Hematopoietic multipotent progenitor cell treated with erythropoietin and hydrocortisone succinate and interleukin-3 and kit ligand, for 15 days (in vitro differentiated cells): ENCODE results near the gene NFIA.

Experiments
- DNase-seq: peaks from one replicate; pipeline ENCODE4 v3.0.0-alpha.2; 2015; ENCODE audit warnings: low spot score

Gene NFIA

DNA sequence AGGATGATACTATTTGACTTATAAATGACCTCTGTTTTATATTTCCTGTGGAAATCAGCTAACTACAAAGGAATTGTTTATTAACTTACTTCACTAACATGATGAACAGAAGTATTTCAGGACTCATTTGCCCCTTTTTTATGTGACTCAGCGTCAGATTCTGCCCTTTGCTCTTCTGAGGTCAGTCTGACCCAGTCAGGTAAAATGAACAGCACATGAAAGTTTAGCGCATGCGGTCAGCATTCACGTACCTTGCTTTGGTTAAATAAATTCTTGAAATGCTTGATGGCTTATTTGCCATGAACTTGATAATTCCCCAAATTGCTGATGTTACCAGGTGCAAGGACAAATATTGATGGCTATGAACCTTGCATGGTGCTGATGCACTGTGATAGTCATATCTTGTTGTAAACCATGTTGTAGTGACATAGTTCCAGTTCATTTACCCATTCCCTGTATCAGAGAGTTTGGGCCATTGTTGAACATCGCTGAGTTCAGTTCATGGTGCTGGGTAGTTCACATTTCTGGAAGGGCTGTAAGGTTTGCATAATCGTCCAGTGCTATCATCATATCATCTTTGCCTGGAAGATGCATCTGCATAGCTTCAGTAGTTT lies 133.4 kb downstream of the NFIA start:
- DNase-seq, result no peak

DNA sequence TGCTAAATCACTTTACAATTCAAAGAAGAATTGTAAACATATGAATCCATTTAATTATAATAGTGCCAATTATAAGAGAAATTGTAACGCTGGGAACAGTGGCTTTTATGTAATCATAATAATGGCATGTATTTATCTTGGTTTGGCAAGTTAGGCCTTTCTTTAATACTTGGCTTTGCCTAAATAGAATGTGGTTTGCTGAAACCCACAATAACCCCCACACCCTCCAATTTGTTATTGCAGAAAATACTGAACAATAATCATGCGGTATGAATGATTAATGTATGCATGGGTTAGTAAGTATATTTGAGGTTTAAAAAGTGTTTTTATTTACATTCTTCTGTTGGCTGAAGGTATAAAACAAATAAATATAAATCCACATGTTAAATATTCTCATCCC lies 138.2 kb downstream of the NFIA start:
- no peak for DNase-seq

DNA sequence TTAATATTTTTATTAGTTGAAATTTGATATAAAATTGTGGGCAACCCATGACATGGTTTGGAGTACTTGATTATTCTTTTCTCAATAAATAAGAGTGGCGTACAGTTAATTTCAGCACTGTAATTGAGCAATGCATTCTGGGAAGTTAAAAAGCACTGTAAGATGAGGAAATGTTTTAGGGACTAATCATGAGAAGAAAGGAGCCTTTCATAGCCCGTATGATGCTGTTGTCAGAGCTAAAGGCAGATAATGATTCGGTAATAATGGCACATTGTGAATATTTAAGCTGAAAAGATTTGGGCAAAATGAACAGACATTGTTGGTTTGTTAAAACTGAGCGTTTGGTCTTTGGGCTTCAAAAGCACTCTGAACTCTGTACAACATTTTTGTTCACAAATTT lies 139.3 kb downstream of the NFIA start:
- DNase-seq, result no peak

DNA sequence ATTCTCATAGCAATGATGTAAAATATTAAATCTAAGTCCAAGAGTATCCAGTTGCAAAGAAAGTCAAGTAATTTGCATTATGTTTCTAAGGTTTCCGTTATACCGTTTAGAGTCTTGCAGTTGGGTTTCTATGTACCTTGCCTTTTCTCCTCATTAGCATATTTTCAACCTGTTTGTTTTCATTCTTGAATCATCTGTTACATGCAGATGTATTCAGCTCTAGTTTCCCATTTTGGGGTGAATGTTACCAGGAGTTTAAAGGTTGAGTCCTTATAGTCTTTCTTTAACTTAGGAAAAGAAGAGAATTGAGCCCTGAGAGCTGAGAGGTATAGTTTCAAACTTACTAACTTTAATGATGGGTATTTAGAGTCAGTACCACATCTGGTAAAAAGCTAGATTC lies 139.9 kb downstream of the NFIA start:
- DNase-seq, result no peak

DNA sequence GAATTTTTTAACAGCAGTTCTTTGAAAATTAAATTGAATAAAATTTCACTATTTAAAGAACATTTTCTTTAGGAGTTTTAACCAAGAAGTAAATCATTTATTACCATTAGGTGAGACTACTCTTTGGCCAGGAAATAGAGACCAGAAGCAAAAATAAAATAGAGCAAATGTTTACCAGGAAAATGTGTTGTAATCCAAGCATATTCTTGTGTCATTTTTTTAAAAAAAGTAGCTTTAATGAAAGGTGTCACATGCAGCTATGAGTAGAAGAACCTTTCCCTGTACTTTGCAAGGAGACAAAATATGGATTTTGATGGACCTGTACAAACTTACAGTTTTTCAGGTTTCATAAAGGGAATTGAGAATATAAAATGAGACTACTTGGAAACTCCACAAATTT lies 140.8 kb downstream of the NFIA start:
- no peak for DNase-seq

DNA sequence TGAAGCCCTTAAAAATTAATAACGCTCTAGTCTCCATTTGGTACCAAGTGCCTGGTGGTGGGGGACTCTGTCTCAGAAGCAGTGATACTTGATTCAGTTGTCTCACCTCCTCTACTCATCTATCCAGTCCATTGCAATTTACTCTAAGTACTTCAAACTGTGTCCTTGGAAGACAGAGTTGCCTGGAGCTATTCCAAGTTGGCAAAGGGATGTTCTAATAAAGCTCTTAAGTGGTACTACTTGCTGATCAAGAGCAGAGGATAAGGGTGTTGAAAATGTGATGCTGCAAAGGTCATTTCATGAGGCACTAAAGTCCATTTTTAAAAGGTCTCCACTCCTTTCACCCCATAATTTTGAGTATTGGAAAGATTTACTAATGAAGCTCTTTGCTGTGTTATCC lies 142.2 kb downstream of the NFIA start:
- DNase-seq, result no peak

DNA sequence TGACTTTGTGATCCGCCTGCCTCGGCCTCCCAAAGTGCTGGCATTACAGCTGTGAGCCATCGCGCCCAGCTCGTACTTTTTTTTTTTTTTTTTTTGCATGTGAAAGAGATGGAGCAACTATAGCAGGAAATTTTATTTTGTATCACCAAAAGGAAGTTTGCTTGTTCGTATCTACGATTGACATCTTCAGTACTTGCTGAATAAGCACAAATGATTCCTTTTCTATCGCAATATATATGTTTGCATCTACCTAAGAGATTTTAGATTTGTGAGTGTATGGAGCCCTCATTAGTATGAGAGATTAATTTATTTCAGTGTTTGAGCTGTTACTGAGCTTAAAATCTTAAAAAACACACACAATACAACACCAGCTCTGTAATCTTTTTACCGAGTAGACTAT lies 143.1 kb downstream of the NFIA start:
- no peak for DNase-seq

DNA sequence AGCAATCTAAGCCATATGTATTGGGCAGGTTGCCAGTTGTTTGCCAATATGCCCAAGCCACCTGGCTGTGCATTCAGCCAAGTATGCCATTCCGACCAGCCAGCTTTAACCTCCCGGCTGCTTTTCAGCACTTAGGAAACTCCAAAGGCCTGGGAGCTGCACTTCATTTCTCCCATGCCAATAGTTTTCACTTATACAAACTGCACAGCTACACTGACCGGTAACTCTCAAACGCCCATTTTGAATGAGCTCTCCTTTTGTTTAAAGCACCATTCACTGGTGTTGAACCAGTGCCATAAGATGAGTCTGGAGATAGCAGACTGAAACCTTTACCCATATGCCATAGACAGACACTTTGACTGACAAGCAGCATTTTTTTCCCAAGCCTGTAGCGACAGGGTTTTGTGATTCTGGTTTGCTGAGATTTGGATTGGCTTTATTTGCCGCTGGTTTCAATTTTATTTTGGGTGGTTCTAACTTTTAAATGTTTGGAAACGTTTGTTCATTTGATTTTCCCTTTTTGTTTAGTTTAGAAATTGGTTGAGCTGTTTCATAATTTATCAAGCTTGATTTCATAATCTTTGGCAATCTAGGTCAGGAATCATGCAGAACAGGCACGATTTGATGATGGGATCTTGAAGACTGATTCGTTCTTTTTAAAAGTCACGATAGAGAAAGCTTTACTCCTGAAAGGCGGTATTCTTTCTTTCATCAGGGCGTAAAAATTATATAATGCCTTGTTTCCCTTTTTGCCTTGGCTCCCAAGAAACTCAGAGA lies 144.6 kb downstream of the NFIA start:
- DNase-seq, result no peak

DNA sequence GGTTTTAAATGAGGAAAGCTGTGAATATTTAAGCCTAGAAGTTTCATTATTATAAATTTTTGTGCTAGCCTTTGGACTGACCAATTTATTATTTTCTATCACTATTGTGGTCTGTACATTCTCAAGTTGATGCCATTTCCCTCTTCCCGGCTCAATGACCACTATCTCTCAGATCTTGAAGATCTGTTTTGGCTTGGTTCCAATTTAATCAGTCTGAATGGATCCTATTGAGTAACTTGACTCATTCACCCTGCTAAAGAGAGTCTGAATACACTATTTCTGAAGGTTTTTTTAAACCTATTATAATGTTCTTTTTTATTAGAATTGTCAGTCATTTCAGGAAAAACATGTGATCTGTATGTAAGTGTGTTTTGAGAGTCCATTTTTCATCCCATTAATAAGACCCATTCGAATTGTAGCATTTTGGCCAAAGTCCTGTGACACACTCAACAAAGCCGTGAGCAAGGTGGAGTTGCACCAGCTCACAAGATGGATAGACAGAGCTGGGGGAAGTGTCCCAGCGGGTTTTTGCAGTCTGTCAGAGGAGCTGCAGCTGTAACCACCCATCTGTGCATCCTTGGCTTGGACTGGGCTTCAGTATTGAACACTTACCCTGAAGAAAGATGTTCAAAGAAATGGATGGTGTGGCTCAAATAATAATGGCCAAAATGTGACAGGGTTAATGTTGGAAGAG lies 145.6 kb downstream of the NFIA start:
- DNase-seq, result no peak

DNA sequence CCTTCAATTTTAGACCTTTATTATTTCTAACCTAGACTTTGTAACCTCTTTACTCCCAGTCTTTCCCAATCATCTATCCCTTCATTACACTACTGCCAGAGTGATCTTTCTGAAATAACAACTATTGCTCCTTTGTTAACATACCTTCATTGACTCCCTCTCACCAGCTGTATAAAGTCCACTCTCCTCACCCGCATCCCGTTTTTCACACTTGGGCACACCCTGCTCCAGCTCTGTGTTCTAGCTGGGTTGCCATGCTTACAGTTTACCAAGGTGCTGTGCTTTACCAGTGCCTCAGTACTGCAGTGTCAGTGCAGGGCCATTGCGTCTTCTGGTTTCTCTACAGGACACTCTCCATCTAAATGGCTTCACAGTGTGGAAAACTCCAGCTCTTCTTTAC lies 148.2 kb downstream of the NFIA start:
- DNase-seq, result no peak

DNA sequence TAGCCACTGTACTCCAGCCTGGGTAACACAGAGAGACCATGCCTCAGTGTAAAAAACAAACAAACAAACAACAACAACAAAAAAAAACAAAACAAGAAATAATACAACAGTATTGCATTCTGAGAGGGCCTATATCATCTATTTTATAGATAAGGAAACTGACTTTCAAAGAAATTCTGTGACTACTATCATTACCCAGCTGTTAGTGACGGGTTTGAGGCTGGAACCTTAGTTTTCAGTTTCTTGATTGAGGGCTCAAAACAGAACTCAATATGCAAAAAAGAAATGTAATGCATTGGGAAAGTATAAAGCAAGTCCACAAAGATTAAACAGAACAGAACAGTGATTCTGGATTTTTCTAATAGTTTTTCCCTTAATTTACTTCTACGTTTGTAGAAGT lies 149.4 kb downstream of the NFIA start:
- DNase-seq, result no peak

DNA sequence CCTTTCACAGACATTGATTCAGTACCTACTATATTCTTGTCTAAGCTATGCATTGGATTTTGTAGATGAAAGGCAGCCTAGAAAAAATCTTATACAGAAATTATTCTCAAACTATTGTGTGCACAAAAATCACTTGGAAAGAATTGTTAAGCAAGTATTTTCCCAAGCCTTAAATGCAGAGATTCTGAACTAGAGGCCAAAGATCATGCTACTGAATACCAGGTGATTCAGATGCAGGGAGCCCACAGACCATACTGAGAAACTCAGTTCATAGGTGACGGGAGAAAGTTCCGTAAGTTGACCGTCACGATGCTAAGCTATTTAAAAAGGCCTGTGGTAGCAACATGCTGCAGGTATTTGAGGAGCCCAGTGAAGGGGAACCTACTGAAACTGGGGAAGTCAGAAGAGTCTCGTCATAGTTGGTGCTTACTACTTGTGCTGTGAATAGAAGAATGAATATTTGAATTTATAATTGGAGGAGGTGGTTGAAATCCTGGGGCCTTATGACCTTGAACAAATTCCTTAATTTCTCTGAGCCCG lies 150.8 kb downstream of the NFIA start:
- DNase-seq, result no peak

DNA sequence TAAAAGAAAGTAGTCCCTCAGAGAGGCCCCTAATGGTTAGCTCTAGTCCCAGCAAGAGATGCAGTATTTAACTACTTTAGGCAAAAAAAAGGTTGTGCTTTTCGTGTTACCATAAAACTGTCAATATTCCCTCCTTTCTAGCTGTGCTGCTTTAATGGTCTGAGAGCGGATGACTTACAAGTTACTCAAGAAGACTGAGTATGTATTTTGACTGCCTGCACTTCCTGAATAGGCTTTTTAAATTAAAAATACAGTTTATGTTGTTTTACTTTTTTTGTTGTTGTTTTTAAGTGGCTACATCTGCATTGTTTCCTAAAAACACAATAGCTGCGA lies 152.2 kb downstream of the NFIA start:
- DNase-seq, result no peak

DNA sequence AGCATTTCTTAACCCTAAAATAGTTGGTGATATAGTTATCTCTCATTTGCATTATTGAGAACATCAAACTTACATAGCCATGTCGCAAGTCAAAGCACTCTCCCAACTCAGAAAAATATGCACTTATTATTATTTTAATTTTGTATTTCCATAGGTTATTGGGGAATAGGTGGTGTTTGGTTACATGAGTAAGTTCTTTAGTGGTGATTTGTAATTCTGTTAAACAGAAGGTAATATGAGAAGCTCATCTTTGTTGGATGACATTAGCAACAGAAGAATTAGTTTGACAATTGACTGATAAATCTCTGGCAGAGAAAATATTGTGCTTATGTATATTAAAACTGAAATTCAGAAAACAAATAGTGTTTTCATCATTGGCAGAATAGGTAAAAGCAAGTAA lies 154.8 kb downstream of the NFIA start:
- no peak for DNase-seq

DNA sequence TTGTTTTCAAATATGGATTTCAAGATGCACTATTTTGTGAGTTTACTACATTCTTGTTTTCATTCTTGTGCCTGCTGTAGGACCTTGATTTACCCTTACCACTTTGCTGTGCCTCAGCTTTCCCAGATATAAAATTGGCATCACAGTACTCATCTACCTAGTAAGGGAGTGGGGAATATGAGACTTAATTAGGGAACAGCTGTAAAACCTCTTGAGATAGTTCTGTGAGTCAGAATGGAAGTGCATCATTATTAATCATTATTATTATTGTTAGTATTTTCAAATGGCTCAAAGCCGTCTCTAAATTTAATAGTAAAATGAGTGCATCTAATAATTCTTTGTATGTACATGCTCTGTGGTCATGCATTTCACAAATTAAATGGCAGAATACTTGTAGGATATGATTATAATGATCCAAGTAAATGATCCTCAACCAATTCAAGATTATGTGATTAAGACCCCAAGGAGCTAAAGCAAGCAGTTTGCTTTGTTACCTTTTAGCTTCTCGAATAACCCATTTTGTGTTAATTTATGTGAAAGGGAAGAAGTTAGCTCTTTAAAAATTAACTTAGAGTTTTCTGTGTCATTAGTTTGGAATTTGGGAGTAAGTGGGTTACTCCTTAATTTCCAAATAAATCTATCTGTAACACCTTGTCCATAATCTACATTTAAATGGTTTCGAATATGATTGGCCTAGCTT lies 155.4 kb downstream of the NFIA start:
- no peak for DNase-seq

DNA sequence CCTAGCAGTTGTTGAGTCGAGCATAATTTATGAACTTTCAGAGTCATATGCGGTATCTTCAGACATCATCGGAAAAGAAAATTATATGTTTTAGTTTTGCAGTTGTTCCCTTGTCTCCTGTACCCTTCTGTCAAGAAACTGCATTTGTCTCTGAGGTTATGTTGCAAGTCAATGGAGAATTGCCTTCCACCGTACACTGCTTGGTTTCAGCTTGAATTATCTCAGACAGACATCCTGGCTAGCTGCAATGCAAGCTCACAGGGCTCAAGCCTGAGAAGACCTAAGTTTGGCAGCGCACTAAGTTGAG lies 156.0 kb downstream of the NFIA start:
- no peak for DNase-seq

DNA sequence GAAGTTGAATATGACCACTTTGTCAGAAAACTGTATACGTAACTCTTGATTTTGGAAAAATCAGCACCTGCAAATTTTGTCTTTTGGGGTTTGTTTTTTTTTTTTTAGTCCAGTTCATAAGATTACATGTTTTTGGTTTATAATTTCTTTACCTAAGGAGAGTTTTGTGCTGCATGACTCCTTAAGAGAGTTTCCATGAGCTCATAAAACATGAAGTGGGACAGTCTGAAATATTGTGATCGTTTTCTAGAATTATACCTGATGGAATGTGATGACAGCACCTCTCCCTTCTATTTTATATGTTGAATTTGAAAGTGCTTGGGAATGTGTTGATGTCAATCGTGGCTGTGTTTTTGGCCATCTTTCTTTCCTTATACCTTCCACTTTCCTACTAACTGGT lies 158.5 kb downstream of the NFIA start:
- no peak for DNase-seq

DNA sequence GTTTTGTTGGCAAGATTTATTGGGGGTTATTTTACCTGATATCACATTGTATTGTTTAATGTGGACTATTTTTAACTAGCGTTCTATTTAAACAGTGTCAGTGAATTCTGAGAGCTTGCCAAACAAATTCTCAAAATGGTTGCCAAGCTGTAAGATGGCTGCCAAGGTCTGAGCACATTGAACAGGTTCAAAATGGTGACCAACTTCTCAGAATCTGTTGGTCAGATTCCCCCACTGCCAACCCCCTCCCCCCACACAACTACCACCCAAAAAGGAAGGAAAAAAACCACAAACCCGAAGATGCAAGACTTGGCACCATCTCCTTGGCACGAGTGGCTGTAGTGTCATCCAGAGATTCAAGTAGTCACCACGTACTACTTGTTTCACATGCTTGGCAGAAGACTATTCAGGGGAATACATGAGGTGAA lies 159.1 kb downstream of the NFIA start:
- DNase-seq, result no peak

DNA sequence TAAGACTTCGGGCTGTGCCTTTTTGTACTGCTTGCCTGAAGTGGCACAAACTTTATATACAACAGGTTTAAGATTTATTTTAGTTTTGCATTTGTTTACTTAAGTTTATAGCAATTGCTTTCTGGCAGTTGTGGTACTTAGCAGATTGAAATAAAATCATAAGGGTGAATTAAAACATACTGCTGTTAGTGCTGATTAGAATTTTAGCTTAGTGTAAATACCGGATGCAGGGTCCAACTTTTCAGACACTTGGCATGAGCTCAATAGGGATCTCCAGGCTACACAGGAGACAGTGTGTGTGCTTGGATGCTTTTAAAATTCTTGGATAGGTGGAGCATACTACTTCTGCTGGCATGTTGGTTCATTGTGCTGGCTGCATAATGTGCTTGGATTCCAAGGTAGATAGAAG lies 159.6 kb downstream of the NFIA start:
- no peak for DNase-seq

DNA sequence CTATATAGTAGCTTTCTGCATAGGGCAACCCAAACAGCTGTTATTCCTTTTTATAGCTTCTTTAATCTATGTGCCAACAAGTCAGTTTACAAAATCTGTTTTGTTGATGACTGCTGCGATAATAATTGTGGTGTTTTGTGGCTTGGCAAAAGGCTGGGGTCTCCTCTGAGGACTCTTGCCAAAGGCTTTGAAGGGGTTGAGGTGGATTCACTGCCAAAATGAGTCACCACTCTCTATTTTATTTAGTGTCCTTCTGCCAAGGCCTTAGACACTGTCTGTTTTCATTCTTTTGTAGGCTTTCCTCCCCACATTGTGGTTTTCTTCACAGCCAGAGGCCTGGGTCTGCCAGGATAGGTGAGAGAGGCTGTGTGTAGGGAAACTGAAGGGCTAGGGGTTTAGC lies 161.8 kb downstream of the NFIA start:
- no peak for DNase-seq

DNA sequence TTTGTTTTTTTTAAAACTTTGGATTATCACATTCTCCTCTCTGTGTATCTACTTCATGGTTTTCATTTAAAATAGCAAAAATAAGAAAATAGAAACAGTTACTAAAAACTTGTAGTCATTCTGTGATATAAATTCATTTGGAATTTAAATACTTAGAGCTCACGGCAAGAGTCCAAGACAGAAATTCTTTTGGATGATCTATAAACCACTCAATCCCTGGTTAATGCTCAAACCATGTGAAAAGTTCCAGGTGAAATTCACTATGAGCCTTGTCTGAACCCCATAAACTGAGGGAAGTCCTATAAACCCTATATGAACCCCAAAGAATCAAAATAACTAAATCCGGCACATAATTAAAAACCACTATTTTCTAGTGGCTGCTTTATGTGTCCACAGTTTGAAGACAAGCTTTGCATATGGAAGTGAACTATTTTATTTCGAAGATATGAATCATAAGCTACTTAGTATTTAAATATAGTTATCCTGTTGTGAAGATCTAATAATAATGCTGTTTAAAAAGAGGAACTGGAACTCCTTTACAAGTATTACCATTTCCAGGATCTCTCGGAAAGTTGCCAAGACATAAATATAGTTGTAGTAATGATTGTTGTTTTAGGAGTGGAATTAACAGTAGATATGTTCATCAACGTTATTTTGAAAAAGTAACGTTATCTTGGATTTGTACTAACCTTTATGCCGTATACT lies 163.5 kb downstream of the NFIA start:
- no peak for DNase-seq
